HG02938 (cell line): ENCODE results near the gene TAF4.
"Not testable (repeated sequence)": the region's sequence is repeated elsewhere in the genome, so short reads cannot be mapped to it uniquely, and the experiment has no call there.

ENCODE experiments used
- ATAC-seq: cut with Tn5 transposase; IDR thresholded peaks from one replicate; pipeline ENCODE4 v1.9.1; 2021; ENCODE audit warnings: mild to moderate bottlenecking, moderate library complexity; ENCODE audit not compliant: unreplicated experiment

The TAF4 gene

DNA sequence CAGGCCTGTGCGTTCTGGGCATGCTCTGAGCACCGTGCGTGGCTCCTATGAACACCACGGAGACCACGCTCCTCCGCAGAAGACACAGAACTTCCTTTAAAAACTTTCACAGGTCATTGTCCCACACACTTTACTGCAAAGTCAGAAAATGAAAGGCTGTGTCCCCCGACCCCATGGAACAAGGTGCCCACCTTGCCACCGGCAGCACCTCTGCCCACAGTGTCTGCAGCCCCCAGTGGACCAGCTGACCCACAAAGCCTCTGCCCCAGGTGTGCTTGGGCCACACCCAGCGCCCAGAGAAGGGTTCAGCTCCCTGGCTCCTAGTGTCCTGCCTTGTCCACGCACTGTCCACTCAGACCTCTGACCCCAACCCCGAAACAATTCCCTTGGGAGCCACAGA is 8.7 kb downstream of the TAF4 start:
- ATAC-seq = no peak

DNA sequence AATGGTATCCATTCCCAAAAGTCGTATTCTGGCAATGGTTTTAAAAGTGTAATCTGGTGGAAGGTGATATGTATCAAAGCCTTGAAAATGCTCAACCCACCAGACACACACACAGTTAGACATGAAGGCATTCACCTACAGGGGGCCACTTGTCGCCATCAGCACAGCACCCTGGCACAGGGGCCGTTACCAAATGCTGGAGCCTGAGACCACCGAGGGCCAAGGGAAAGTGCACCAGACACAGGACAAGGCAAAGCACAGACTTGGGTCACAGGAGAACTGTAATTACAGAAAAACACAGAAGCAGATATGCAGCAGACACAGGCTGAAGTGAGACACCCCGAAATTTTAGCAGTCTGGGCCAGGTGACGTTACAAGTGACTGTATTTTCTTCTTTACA is 9.3 kb downstream of the TAF4 start:
- no peak for ATAC-seq

DNA sequence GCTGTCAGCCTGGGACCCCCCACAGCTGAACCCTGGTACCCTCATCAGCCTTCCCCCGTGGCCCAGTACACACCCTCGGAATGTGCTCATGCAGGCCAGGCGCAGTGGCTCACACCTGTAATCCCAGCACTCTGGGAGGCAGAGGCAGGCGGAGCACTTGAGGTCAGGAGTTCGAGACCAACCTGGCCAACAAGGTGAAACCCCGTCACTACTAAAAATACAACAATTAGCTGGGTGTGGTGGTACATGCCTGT is 9.9 kb downstream of the TAF4 start:
- ATAC-seq = not testable (repeated sequence)

DNA sequence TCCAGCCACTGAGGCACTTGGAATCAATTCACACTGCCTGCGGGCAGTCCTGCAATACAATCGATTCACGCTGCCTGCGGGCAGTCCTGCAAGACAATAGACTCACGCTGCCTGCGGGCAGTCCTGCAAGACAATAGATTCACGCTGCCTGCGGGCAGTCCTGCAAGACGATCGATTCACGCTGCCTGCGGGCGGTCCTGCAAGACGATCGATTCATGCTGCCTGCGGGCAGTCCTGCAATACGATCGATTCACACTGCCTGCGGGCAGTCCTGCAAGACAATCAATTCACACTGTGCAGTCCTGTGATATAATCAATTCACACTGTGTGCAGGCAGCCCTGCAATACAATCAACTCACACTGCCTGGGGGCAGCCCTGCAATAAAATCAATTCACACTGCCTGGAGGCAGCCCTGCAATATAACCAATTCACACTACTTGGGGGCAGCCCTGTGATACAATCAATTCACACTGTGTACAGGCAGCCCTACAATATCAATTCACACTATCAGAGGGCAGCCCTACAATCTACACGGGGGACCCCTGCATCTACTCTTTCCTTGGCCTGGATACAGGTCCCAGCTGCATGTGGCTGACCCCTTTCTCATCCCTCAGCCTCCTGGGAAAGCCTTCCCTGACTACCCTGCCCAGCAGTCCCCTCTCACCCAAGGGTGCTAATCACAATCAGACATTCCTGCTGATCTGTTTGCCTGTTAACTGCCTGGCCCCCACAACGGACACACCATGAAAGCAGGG is 10.4 kb downstream of the TAF4 start:
- no peak for ATAC-seq

DNA sequence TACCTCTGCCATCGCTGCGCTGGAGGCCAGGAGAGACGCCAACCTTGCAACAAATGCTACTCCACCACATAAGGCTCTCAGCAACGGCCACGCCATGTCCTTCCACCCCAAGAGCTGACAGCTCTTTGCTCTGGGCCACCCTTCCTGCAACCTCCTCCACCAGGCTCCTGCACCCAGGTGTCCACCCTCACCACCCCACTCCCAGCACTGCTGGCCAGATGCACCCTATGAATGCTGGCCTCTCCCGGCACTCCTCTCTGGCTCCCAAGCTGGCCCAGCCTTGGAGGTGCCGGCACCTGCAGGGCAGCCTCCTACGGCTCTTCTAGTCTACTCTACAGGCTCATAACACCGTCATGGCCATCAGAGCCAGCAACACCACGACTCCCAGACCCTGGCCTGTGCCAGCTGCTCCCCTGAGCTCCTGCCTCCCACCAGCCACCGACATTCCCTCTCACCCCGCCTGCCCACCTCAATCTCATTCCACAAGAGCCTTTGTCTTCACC is 11.2 kb downstream of the TAF4 start:
- ATAC-seq = no peak

DNA sequence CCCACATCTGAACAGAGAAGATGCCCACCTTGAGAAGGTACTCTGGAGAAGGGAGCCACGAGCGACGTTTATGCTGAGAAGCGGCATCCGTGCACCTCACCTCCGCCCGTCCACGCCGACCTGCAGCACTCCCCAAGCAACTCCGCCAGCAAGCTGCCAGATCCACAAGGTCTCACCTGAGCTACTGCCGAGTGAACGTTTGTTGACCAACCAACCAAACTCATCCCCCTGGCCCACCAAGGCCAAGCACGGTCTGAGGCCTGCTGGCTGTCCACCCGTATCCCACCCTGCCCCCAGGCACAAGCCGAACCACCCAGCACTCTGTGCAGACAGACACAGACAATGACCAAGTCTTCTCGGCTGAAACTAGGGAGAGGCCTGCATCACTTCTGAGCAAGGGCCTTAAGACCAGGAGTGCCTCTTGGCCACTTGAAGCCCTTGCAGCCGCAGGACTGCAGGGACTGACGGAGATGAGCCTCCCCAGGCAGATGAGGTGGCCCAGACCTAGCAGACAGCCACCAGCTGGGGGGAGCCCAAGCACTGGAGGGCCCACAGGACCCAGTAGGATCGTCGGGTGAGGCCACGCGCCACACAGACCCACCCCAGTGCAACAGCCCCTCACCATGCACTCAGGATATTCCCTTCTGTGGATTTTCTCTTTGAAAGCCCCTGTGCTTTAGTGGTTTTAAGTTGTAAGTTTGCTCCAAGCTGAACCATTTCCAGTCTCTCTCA is 12.1 kb downstream of the TAF4 start:
- no peak for ATAC-seq

DNA sequence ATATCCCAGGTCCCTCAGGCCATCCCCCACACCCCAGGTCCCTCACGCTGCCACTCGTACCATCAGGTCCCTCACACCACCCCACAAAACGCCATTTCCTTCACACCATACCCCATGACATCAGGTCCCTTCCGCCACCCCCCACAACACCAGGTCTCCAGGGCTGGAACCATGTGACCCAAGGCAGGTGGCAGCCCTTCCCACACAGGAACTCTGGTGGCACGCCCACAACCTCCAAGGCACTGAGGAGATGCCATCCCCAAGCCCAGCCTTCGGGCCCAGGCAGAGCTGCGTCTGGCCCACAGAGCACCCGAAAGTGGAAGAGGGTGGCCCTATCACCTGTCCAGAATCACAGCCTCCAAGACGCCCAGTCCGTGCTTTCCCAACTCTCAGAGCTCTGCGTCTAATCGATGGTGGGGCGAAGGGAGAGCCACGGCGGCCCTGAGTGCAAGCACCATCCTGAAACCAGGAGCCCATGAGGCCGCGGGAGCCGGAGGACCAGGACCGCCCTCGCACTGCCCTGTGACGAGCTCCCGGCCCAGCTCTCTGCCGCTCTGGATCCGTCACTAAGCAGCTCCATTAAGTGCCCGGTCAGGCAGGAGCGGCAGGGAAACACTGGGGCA is 12.7 kb downstream of the TAF4 start:
- ATAC-seq = no peak

DNA sequence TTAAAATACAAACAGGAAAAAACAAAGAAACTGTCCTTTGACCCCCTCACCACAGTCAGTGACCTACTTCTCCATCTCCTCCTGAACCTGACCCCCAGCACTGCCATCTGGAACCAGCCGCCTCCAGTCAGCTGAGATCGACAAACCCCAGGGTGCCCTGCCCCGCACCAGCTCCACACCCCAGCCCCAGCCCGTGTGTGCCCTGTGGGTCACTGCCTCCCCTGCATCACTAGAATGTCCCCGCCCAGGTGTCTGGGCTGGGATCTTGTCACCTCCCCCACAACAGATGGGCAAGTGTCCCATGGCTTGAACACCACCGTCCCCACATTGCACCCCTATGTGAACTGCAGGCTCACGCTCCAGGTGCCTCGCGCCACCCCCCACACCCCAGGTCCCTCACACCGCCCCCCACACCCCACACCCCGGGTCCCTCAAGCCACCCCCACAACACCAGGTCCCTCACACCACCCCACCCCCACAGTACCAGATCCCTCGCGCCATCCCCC is 13.3 kb downstream of the TAF4 start:
- ATAC-seq = no peak

DNA sequence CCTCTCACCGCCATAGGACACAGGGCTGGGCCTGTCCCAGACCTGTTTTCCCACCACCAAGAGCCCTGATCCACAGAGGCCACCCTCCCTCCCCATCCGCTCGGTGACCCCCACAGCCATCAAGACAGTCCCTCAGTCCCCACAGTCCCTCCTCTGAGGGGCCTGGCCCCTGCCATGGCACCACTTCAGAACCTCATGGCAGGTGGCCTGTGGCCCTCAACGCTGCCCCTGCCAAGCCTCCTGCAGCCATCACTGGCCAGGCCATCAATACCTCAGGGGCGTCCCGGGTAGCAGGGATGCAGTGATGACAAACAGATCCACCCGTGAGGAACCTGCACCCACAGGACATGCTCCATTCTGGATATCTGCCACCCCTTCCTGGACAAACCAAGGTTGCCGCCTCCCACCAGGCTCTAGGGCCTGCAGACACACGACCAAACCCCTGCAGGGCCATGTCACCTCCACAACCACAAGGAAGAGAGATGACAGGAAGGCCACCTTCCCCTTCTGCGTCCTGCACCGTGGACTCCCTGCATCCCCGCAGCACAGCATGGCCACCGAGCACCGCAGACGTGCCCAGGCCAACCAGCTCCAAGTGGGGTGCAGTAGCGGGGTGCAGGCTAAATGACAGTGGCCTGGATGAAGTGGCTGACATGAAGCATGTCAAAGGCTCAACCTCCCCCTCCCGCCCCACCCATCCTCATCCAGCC is 14.0 kb downstream of the TAF4 start:
- ATAC-seq = no peak

DNA sequence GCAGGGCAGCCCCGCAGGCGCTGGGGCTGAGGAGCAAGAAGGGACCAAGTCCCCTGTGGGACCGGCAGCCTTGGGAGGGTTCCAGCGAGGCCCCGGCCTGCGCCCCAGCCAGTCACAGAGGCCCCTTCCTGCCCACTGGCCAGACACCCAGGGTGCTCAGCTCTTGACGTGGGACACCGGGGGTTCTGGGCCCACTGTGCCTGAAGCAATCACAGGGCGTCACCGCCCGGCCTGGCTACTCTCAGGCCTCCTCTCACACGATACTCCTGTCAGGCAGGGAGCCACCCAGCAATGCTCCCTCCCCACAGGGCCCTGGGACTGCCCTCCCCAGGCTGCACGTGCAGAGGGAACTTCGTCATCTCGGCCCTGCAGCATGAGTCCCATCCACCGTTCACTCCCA is 14.5 kb downstream of the TAF4 start:
- ATAC-seq = no peak

DNA sequence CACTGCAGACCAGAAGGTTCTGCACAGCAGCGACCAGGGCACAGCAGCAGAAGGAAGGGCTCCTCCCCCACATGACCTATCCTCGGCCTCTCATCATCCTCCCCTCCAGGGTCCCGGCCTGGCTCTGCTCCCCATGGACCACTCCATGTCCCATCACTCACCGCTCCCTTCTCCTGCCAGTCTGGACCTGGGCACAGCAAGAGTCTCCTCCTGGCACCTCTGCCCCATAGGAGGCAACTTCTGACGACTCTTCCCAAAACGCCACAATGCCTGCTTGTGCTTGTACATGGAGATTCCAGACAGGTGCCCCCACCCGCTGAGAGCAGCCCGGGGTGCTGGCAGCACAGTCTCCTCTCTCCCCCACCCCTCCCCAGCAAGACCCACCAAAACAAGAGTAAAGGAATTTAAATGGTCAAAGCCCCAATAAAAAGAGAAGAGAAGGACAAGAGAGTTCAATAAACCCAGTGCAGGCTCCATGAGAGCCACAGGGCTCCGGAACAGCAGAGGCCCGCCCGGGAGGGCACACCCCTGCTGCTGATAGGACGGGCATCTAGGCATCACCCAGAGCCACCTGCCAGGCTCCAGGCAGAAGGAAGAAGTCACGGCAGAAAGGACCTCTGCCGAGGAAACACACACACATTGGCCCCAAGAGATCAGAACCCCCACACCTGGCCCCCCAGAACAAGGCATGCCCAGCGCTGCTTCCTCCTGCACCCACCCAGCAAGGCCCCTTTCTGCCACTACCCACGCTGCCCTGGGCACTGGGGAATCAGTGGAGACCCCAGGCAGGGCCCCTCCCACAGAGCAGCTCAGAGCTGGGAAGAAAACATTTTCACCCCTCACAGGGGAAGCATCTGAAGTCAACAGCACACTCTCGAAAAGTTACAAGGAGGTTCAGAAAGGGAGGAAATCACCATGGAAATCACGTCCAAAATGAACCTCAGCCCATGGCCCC is 15.2 kb downstream of the TAF4 start:
- ATAC-seq = no peak

DNA sequence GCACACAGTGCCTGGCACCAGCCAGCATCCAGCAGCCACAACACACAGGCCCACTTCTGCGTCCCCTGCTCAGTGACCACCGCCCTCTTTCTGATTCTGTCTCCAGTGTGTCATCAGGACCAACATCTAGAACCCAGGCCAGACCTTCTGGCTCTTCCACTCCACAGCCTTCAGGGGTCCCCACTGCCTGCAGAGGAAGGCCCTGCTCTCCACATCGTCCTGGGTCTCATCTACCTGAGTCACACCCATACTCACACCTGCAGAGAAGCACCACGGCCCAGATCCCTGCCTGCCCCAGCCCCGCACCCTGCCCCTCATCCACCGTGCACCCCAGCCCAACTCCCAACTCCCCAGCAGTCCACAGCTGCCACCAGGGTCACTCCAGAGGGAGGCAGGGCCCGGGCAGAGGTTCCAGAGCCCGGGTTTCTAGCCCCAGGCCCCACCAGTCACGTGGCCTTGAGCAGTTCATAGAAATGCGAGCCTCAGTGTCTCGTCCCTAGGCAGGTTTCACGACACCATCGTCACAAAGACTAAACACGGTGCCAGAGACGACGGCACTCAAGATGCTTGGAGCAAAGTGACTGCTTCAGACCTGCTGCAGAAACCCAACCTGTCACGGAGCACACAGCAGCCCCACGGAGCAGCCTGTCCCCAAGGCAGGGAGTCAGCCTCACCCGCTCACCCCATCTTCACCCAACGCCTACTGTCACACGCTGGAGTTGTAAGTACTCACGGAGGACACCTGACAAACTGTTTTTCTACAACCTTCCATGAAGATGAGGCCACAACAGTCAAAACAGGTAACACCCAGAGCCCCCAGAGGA is 16.1 kb downstream of the TAF4 start:
- ATAC-seq = no peak

DNA sequence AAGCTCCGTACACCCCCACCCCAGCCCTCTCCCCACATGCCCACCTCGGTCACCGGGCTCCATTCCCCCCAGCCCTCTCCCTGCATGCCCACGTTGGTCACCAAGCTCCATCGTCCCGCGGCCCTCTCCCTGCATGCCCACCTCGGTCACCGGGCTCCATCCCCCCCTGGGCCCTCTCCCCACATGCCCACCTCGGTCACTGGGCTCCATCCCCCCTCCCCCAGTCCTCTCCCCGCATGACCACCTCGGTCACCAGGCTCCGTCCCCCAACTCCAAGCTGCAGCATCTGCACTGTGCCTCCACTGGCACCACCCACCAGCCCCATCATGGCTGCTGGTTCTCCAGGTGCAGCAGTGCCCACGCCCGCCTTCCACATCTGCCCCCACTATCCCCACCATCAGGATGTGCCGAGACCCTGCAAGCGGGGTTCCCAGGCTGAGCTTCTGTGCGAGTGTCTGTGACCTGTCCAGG is 16.8 kb downstream of the TAF4 start:
- no peak for ATAC-seq

DNA sequence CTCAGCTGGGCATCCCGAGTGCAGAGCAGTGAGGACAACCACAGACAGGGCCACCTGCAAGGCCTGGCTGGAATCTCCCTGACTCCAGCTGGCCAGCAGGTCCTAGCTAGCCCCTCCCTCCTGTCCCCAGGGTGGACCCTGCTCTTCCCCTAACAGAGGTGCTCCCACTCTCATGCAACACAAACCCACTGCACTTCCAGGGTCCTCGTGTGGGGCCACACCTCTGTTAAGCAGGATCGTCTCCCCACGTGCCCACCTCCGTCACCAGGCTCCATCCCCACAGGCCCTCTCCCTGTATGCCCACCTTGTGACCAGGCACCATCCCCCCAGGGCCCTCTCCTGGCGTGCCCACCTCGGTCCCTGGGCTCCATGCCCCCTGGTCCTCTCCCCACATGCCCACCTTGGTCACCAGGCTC is 17.3 kb downstream of the TAF4 start:
- ATAC-seq = no peak

DNA sequence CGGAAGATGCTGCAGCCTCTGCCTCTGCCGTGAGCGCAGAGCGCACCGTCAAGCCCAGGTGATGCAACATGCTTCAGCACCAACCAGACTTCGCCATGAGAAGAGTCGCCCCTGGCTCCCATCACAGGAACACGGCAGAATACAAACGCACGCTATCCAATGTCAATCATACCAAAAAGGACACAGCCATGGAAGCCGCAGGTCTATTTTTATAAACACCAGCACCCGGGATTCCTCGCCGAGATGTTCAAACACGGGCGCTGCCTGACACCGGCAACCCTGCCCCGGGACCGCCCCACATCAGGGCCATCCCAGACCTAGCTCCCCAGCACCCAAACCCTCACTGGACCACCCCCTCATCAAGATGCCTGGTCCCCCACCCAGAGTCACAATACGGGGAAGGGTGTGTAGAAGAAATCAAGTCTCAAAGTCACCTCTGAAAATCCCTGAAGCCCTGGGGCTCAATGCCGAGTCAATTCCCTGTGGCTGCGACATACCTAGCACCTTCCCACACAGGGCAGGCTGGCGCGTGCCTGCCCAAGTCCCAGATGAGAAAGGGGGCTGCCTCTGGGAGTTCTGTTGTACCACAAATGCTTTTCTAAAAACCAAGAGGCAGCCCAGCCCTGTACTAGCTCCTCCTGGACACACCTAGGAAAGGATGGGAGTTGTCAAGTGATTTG is 17.9 kb downstream of the TAF4 start:
- ATAC-seq = no peak

DNA sequence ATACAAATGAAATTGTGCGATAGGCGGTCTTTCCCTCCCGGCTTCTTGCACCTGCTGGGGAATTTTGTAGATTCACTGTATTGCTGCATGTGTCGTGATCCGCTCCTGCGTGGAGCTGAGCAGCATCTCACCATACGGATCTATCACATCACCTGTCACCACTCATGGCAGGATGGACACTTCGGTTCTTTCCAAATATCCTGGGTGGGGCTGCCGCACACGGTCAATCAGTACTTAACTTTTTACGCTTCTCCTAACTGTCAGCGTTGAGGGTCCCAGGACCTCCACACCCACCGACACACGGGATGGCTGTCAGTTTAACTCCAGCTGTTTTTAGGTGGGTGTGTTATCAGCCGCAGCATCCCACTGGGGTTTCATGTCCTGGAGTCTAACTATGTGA is 19.2 kb downstream of the TAF4 start:
- no peak for ATAC-seq

DNA sequence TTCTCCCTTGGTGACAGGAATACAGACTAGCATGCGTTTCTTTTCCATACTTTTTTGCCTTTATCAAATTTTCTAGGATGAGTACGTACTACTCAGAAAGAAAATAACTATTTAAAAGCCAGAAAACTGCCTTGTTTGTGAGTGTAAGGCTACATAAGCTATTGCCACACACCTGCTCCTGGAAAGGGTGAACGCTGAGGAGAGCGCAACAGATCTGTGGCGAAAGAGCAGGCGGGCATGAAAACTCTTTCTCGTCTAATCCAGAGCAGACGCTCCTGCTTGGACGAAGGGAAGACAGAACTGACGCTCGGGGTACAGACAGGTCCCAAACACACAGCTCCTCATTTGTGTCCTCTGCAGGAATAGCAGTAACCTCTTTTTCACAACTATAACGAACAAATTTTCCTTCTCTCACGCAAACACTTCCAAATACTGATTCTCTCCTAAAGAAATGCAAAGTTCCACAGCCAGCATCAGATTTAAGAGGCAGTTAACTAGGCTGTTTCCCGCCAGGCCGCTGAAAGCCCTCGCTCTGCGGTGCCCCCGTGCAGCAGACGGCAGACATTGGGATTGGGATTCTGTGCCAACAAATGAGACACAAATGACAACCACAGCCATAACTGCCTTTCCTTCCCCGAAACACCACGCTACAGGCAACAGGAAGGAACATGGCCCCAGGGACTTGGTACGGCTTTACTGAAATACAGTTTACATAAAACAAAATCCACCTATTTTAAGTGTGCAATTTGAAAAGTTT is 20.0 kb downstream of the TAF4 start:
- no peak for ATAC-seq

DNA sequence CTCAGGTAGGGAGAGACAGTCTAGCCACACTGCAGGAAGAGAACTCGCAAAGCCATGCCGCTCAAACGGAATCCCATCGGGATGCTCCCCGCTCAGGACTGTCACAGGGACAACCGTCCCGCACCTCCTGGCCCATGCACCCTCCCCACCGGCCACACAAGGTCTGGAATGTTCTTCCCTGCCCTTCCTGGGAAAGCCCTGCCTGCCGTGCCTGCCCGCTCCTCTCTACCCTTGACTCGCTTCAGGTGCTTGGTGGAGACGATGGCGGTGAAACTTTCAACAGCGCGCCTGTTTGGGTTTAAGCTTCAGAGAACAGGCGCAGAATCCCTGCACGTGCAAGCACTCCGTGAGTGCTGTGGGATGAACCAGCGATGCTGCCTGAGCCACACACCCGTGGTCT is 20.6 kb downstream of the TAF4 start:
- ATAC-seq = no peak
